GM21423 (cell line): ENCODE results near the gene TEX12.
"Not testable (repeated sequence)": the region's sequence is repeated elsewhere in the genome, so short reads cannot be mapped to it uniquely, and the experiment has no call there.

ENCODE experiments used
- ATAC-seq: cut with Tn5 transposase; IDR thresholded peaks from one replicate; pipeline ENCODE4 v1.9.1; 2021; ENCODE audit warnings: mild to moderate bottlenecking, moderate library complexity; ENCODE audit not compliant: unreplicated experiment

The TEX12 gene

GRCh38 chr11:112167145-112167544 is at the start of gene TEX12:
Gene TEX12, plus strand, starts transcription at chr11:112167372. Its CDS starts 1,897 bp downstream, at chr11:112169269.
- no peak for ATAC-seq

- ATAC-seq, result no peak
Measured at GRCh38 chr11:112118176-112118575, 49.0 kb upstream of the TEX12 start.

GRCh38 chr11:112121981-112122615 is 45.1 kb upstream of the TEX12 start:
- ATAC-seq, result no peak

- no peak for ATAC-seq
Measured at GRCh38 chr11:112123129-112123528, 44.0 kb upstream of the TEX12 start.

GRCh38 chr11:112127056-112127455 is 40.1 kb upstream of the TEX12 start:
- ATAC-seq, result no peak

GRCh38 chr11:112128483-112129121 is 38.6 kb upstream of the TEX12 start:
- no peak for ATAC-seq

- no peak for ATAC-seq
Measured at GRCh38 chr11:112129656-112130055, 37.5 kb upstream of the TEX12 start.

- ATAC-seq, result no peak
Measured at GRCh38 chr11:112132737-112133136, 34.4 kb upstream of the TEX12 start.

- no peak for ATAC-seq
Measured at GRCh38 chr11:112134473-112134872, 32.7 kb upstream of the TEX12 start.

GRCh38 chr11:112143597-112143996 is 23.6 kb upstream of the TEX12 start:
- no peak for ATAC-seq

- no peak for ATAC-seq
Measured at GRCh38 chr11:112150517-112150916, 16.7 kb upstream of the TEX12 start.

- no peak for ATAC-seq
Measured at GRCh38 chr11:112156153-112156955, 10.8 kb upstream of the TEX12 start.

GRCh38 chr11:112156956-112157766 is 10.0 kb upstream of the TEX12 start:
- ATAC-seq, result no peak

- no peak for ATAC-seq
Measured at GRCh38 chr11:112159098-112160065, 7.8 kb upstream of the TEX12 start.

- no peak for ATAC-seq
Measured at GRCh38 chr11:112160091-112160848, 6.9 kb upstream of the TEX12 start.

- ATAC-seq, result no peak
Measured at GRCh38 chr11:112161012-112161411, 6.2 kb upstream of the TEX12 start.

GRCh38 chr11:112162200-112162599 is 5.0 kb upstream of the TEX12 start:
- not testable (repeated sequence) for ATAC-seq

GRCh38 chr11:112162761-112163546 is 4.2 kb upstream of the TEX12 start:
- ATAC-seq, result no peak
